ENCODE results near the gene ACTMAP.

GRCh38 chr19:40716482-40717324, 33.6 kb downstream of the ACTMAP start, which contains the start of the genes COQ8B and ITPKC:
- TF ChIP-seq CTCF (IDR thresholded peaks at IDR 0.05 in 2 of 3, conservative IDR thresholded peaks at IDR 0.05 in 1 of 3; ENCODE audit: insufficient read depth in 2 of 3, low read depth in 1 of 3, low read length in 3 of 3) (peak in 1 of 3 experiments; percentile 24; a peak in 1 of 6 replicates), ADNP (tag; IDR thresholded peaks at IDR 0.05) (peak; percentile 92), SOX6 (IDR thresholded peaks at IDR 0.05) (no peak; the same call in 1 of the 2 replicates)

Data from K562 (cell line).